Ishikawa (cell line): ENCODE results near the gene ZNF333.

Source experiments
- CEBPB ChIP-seq: IDR thresholded peaks from 2 replicates; pipeline ENCODE4 v1.6.1; 2012
- CREB1 ChIP-seq: IDR thresholded peaks from 2 replicates; pipeline ENCODE4 v1.6.1; 2012; ENCODE audit warnings: low read depth
- EGR1 ChIP-seq: IDR thresholded peaks from 2 replicates; pipeline ENCODE4 v1.6.1; 2012
- EP300 ChIP-seq: IDR thresholded peaks from 2 replicates; pipeline ENCODE4 v1.6.1; 2012; ENCODE audit warnings: borderline replicate concordance
- FOXM1 ChIP-seq: IDR thresholded peaks from 2 replicates; pipeline ENCODE4 v1.6.1; 2012; ENCODE audit warnings: low read depth, borderline replicate concordance
- MAX ChIP-seq: IDR thresholded peaks from 2 replicates; pipeline ENCODE4 v1.6.1; 2012
- NFIC ChIP-seq: IDR thresholded peaks from 2 replicates; pipeline ENCODE4 v1.6.1; 2012
- RAD21 ChIP-seq: IDR thresholded peaks from 2 replicates; pipeline ENCODE4 v1.6.1; 2012; ENCODE audit warnings: low read depth
- TAF1 ChIP-seq: IDR thresholded peaks from 2 replicates; pipeline ENCODE4 v1.6.1; 2012; ENCODE audit warnings: low read depth, mild to moderate bottlenecking
- TCF12 ChIP-seq: IDR thresholded peaks from 2 replicates; pipeline ENCODE4 v1.6.1; 2012; ENCODE audit warnings: low read depth
- TEAD4 ChIP-seq: IDR thresholded peaks from 2 replicates; pipeline ENCODE4 v1.6.1; 2012
- YY1 ChIP-seq: IDR thresholded peaks from 2 replicates; pipeline ENCODE4 v1.6.1; 2012; ENCODE audit warnings: low read depth
- ZBTB7A ChIP-seq: IDR thresholded peaks from 2 replicates; pipeline ENCODE4 v1.6.1; 2012; ENCODE audit warnings: low read depth
- TF ChIP-seq, protein P1 (sequence below): IDR thresholded peaks from 2 replicates; pipeline ENCODE4 v1.6.1; 2012; ENCODE audit warnings: low read depth, mild to moderate bottlenecking
- TF ChIP-seq, protein P2 (sequence below): IDR thresholded peaks from 2 replicates; pipeline ENCODE4 v1.6.1; 2012

Gene ZNF333

GRCh38 chr19:14770136-14770535, 80.3 kb downstream of the ZNF333 start:
- no peak for TF ChIP-seq TCF12
- TF ChIP-seq TEAD4, result no peak
- no peak for TF ChIP-seq TAF1
- TF ChIP-seq NFIC, result no peak
- TF ChIP-seq YY1, result no peak
- no peak for TF ChIP-seq CEBPB
- no peak for TF ChIP-seq EGR1
- no peak for TF ChIP-seq EP300
- TF ChIP-seq CREB1, result no peak
- TF ChIP-seq, protein P1, sequence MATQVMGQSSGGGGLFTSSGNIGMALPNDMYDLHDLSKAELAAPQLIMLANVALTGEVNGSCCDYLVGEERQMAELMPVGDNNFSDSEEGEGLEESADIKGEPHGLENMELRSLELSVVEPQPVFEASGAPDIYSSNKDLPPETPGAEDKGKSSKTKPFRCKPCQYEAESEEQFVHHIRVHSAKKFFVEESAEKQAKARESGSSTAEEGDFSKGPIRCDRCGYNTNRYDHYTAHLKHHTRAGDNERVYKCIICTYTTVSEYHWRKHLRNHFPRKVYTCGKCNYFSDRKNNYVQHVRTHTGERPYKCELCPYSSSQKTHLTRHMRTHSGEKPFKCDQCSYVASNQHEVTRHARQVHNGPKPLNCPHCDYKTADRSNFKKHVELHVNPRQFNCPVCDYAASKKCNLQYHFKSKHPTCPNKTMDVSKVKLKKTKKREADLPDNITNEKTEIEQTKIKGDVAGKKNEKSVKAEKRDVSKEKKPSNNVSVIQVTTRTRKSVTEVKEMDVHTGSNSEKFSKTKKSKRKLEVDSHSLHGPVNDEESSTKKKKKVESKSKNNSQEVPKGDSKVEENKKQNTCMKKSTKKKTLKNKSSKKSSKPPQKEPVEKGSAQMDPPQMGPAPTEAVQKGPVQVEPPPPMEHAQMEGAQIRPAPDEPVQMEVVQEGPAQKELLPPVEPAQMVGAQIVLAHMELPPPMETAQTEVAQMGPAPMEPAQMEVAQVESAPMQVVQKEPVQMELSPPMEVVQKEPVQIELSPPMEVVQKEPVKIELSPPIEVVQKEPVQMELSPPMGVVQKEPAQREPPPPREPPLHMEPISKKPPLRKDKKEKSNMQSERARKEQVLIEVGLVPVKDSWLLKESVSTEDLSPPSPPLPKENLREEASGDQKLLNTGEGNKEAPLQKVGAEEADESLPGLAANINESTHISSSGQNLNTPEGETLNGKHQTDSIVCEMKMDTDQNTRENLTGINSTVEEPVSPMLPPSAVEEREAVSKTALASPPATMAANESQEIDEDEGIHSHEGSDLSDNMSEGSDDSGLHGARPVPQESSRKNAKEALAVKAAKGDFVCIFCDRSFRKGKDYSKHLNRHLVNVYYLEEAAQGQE, result no peak
- TF ChIP-seq, protein P2, sequence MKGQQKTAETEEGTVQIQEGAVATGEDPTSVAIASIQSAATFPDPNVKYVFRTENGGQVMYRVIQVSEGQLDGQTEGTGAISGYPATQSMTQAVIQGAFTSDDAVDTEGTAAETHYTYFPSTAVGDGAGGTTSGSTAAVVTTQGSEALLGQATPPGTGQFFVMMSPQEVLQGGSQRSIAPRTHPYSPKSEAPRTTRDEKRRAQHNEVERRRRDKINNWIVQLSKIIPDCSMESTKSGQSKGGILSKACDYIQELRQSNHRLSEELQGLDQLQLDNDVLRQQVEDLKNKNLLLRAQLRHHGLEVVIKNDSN, result no peak
- no peak for TF ChIP-seq FOXM1
- TF ChIP-seq MAX, result no peak
- TF ChIP-seq RAD21, result no peak
- TF ChIP-seq ZBTB7A, result no peak

GRCh38 chr19:14770944-14771839, 81.3 kb downstream of the ZNF333 start:
- no peak for TF ChIP-seq RAD21

DNA sequence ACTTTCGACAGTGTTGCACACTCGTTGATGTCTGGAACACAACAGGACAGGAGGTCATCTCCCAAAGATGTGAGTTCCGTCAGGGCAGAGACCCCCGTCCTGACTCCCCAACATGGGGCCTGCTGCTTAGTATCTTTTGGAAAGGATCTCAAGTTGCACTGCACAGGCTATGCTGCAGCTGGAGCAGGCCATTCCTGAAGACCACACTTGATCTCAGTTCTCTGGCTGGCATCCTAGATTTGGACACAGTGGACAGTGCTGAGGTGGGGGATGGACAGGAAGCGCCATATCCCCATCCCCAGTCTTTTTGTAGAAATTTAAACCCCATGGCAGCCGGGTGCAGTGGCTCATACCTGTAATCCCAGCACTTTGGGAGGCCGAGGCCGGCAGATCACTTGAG, 82.6 kb downstream of the ZNF333 start:
- TF ChIP-seq CREB1, result no peak
- TF ChIP-seq, protein P2, result no peak
- TF ChIP-seq TCF12, result no peak
- TF ChIP-seq, protein P1, result no peak

GRCh38 chr19:14772995-14773394, 83.1 kb downstream of the ZNF333 start:
- TF ChIP-seq MAX (no peak), TEAD4 (no peak), ZBTB7A (no peak), TCF12 (no peak), RAD21 (no peak), EP300 (no peak), CREB1 (no peak), FOXM1 (no peak), EGR1 (no peak), YY1 (no peak), CEBPB (no peak), TAF1 (no peak), NFIC (no peak)
- TF ChIP-seq, protein P2, result no peak
- TF ChIP-seq, protein P1, result no peak
